Mesendoderm (in vitro differentiated cells): ENCODE data around the gene LGALS4.
A peak's percentile ranks its signal among the peaks of the same experiment; 100 is the strongest.
"Not testable (repeated sequence)": the region's sequence is repeated elsewhere in the genome, so short reads cannot be mapped to it uniquely, and the experiment has no call there.

Source experiments
- DNase-seq: peaks from one replicate; pipeline ENCODE4 v3.0.0; 2013
- H2AK5ac ChIP-seq: 2 replicates; pipeline ENCODE4 v1.6.1; 2013; ENCODE audit warnings: low read length, inconsistent platforms
- H2BK120ac ChIP-seq: 2 replicates; pipeline ENCODE4 v1.6.1; 2013; ENCODE audit warnings: low read depth, mild to moderate bottlenecking, low read length, moderate library complexity, mixed read lengths
- H2BK15ac ChIP-seq: replicated peaks from 2 replicates; pipeline ENCODE4 v1.6.1; 2013; ENCODE audit warnings: low read depth, mild to moderate bottlenecking, moderate library complexity
- H2BK5ac ChIP-seq: 2 replicates; pipeline ENCODE4 v1.6.1; 2013; ENCODE audit warnings: low read length, inconsistent platforms
- H3K18ac ChIP-seq: 2 replicates; pipeline ENCODE4 v1.6.1; 2013; ENCODE audit warnings: mild to moderate bottlenecking, low read length, mixed read lengths
- H3K23ac ChIP-seq: one replicate; pipeline ENCODE4 v1.6.1; 2013; ENCODE audit warnings: low read length
- H3K27ac ChIP-seq: 2 replicates; pipeline ENCODE4 v1.5.1; 2013; ENCODE audit warnings: low read depth, mild to moderate bottlenecking, inconsistent platforms, low read length, moderate library complexity
- H3K27me3 ChIP-seq: 2 replicates; pipeline ENCODE4 v1.6.1; 2013; ENCODE audit warnings: low read length, control low read depth, mild to moderate bottlenecking, inconsistent platforms; ENCODE audit not compliant: insufficient read depth, poor library complexity
- H3K36me3 ChIP-seq: 2 replicates; pipeline ENCODE4 v1.6.1; 2013; ENCODE audit warnings: low read length, inconsistent platforms; ENCODE audit not compliant: control insufficient read depth, insufficient read depth
- H3K4ac ChIP-seq: one replicate; pipeline ENCODE4 v1.6.1; 2013; ENCODE audit warnings: low read depth, mild to moderate bottlenecking, low read length, moderate library complexity
- H3K4me1 ChIP-seq: 2 replicates; pipeline ENCODE4 v1.6.1; 2013; ENCODE audit warnings: low read depth, low read length, inconsistent platforms; ENCODE audit not compliant: control insufficient read depth
- H3K4me2 ChIP-seq: 2 replicates; pipeline ENCODE4 v1.6.1; 2013; ENCODE audit warnings: low read length
- H3K4me3 ChIP-seq: 2 replicates; pipeline ENCODE4 v1.5.1; 2013; ENCODE audit warnings: mild to moderate bottlenecking, low read length
- H3K56ac ChIP-seq: one replicate; pipeline ENCODE4 v1.6.1; 2013; ENCODE audit warnings: low read length
- H3K79me1 ChIP-seq: 2 replicates; pipeline ENCODE4 v1.6.1; 2013; ENCODE audit warnings: low read length, inconsistent platforms
- H3K79me2 ChIP-seq: 2 replicates; pipeline ENCODE4 v1.6.1; 2013; ENCODE audit warnings: mild to moderate bottlenecking, low read length; ENCODE audit not compliant: control insufficient read depth, insufficient read depth
- H3K9ac ChIP-seq: 2 replicates; pipeline ENCODE4 v1.6.1; 2013; ENCODE audit warnings: low read length, inconsistent platforms
- H4K5ac ChIP-seq: one replicate; pipeline ENCODE4 v1.6.1; 2013; ENCODE audit warnings: low read length
- H4K8ac ChIP-seq: one replicate; pipeline ENCODE4 v1.6.1; 2013; ENCODE audit warnings: low read depth, mild to moderate bottlenecking, control low read depth, low read length, moderate library complexity
- WGBS: extraction: QIAGEN DNeasy Blood & Tissue Kit; methylation state at CpG from one replicate; pipeline ENCODE4 v1.1.7; 2013; ENCODE audit warnings: low lambda C conversion rate, missing lambda C conversion rate; ENCODE audit not compliant: insufficient coverage; ENCODE audit errors: extremely low coverage; 5-methylcytosine and 5-hydroxymethylcytosine counted together

The LGALS4 gene

DNA sequence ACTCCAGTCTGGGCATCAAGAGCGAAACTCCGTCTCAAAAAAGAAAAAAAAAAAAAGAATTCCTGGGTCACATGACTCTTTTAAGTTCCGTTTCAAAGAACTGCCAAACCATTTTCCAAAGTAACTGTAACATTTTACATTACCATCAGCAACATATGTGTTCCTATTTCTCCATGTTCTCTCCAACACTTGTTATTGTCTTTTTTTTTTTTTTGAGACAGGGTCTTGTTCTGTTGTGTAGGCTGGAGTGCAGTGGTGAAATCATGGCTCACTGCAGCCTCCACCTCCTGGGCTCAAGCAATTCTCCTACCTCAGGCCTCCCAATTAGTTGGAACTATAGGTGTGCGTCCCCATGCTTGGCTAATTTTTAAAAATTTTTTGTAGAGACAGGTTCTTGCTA, 17.2 kb downstream of the LGALS4 start:
- Histone ChIP-seq H3K4me2 (no peak overlapping the region), H3K79me2 (no peaks in the 10 kb centered on the region), H3K79me1 (no peaks in the 10 kb centered on the region), H3K36me3 (no peaks in the 10 kb centered on the region), H3K56ac (no peak overlapping the region), H3K18ac (no peak overlapping the region), H2BK120ac (no peak overlapping the region), H2BK15ac (no peak overlapping the region), H2BK5ac (no peak overlapping the region), H3K4me3 (no peak overlapping the region), H3K4ac (no peak overlapping the region), H2AK5ac (no peak overlapping the region), H3K4me1 (no peaks in the 10 kb centered on the region), H3K27me3 (no peaks in the 10 kb centered on the region), H3K23ac (no peak overlapping the region), H4K5ac (no peak overlapping the region), H4K8ac (no peak overlapping the region), H3K27ac (no peak overlapping the region), H3K9ac (no peak overlapping the region)
- no CpG with 5 or more reads among the region's 4 CpGs for WGBS
- DNase-seq, result no peak

- H3K4me1 ChIP-seq, result no peaks in the 10 kb centered on the region
- no peak overlapping the region for H3K4me3 ChIP-seq
- no peak overlapping the region for H2BK15ac ChIP-seq
- WGBS, result no CpG with 5 or more reads among the region's 5 CpGs
- no peak overlapping the region for H3K18ac ChIP-seq
- H4K5ac ChIP-seq, result no peak overlapping the region
- no peak overlapping the region for H3K23ac ChIP-seq
- H3K36me3 ChIP-seq, result no peaks in the 10 kb centered on the region
- no peak overlapping the region for H3K27ac ChIP-seq
- no peak overlapping the region for H3K4ac ChIP-seq
- no peak overlapping the region for H3K4me2 ChIP-seq
- H3K56ac ChIP-seq, result no peak overlapping the region
- no peak overlapping the region for H2BK5ac ChIP-seq
- no peaks in the 10 kb centered on the region for H3K79me1 ChIP-seq
- H3K9ac ChIP-seq, result no peak overlapping the region
- H3K27me3 ChIP-seq, result no peaks in the 10 kb centered on the region
- no peak overlapping the region for H4K8ac ChIP-seq
- no peak overlapping the region for H2AK5ac ChIP-seq
- H3K79me2 ChIP-seq, result no peaks in the 10 kb centered on the region
- no peak overlapping the region for H2BK120ac ChIP-seq
- DNase-seq, result no peak
Observed at GRCh38 chr19:38793671-38794070, 19.1 kb downstream of the LGALS4 start.

DNA sequence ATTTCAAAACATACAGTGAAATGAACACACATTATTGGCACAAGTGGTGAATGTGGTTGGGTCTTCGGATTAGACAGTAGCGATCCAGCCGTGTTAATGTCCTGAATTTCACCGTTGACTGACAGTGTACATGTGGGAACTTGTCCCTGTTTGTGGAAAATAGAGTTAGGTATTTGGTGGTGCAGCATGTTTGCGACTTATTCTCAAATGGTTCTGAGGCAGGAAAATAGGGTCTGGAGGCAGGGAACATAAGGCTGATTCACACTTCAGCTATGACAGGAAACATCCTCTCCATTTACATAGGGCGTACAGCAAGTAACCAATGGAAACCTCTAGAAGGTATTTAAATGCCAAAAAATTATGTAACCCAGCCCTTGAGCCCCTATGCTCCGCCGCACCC, 19.6 kb downstream of the LGALS4 start:
- Histone ChIP-seq H2BK15ac (no peak overlapping the region), H4K5ac (no peak overlapping the region), H3K79me2 (no peaks in the 10 kb centered on the region), H3K79me1 (no peaks in the 10 kb centered on the region), H3K18ac (no peak overlapping the region), H3K4me1 (no peaks in the 10 kb centered on the region), H3K9ac (no peak overlapping the region), H2BK120ac (no peak overlapping the region), H3K56ac (no peak overlapping the region), H3K4me3 (no peak overlapping the region), H3K4me2 (no peak overlapping the region), H3K27ac (no peak overlapping the region), H3K4ac (no peak overlapping the region), H2AK5ac (no peak overlapping the region), H2BK5ac (no peak overlapping the region), H4K8ac (no peak overlapping the region), H3K27me3 (no peaks in the 10 kb centered on the region), H3K23ac (no peak overlapping the region), H3K36me3 (no peaks in the 10 kb centered on the region)
- DNase-seq, result no peak
- WGBS, result no CpG with 5 or more reads among the region's 8 CpGs

GRCh38 chr19:38792250-38793111, 20.3 kb downstream of the LGALS4 start:
- Histone ChIP-seq H3K4me2 (no peak overlapping the region), H3K79me1 (no peaks in the 10 kb centered on the region), H3K27ac (no peak overlapping the region), H4K5ac (no peak overlapping the region), H3K56ac (no peak overlapping the region), H4K8ac (no peak overlapping the region), H2AK5ac (no peak overlapping the region), H3K36me3 (no peaks in the 10 kb centered on the region), H3K9ac (no peak overlapping the region), H2BK15ac (no peak overlapping the region), H3K4ac (no peak overlapping the region), H3K4me3 (no peak overlapping the region), H3K18ac (no peak overlapping the region), H3K79me2 (no peaks in the 10 kb centered on the region), H3K23ac (no peak overlapping the region), H3K4me1 (no peaks in the 10 kb centered on the region), H2BK5ac (no peak overlapping the region), H2BK120ac (no peak overlapping the region), H3K27me3 (no peaks in the 10 kb centered on the region)
- WGBS, result no CpG with 5 or more reads among the region's 71 CpGs
- peak; percentile 21 for DNase-seq

GRCh38 chr19:38791451-38792064, 21.2 kb downstream of the LGALS4 start:
- WGBS, result no CpG with 5 or more reads among the region's 40 CpGs
- H2BK5ac ChIP-seq, H3K27me3 ChIP-seq, H4K8ac ChIP-seq, H3K56ac ChIP-seq, H4K5ac ChIP-seq, H3K4me2 ChIP-seq, H3K4me3 ChIP-seq, H3K27ac ChIP-seq, H3K79me1 ChIP-seq, H3K9ac ChIP-seq, H3K4ac ChIP-seq, H3K36me3 ChIP-seq, H3K23ac ChIP-seq, H3K18ac ChIP-seq, H2BK120ac ChIP-seq, DNase-seq, H3K79me2 ChIP-seq, H2BK15ac ChIP-seq, H3K4me1 ChIP-seq, H2AK5ac ChIP-seq: not testable (repeated sequence)
